Measurements from ENCODE around the gene ZNF467.

GRCh38 chr7:149722356-149722957 is 50.9 kb downstream of the ZNF467 start:
- TF ChIP-seq, protein P1, sequence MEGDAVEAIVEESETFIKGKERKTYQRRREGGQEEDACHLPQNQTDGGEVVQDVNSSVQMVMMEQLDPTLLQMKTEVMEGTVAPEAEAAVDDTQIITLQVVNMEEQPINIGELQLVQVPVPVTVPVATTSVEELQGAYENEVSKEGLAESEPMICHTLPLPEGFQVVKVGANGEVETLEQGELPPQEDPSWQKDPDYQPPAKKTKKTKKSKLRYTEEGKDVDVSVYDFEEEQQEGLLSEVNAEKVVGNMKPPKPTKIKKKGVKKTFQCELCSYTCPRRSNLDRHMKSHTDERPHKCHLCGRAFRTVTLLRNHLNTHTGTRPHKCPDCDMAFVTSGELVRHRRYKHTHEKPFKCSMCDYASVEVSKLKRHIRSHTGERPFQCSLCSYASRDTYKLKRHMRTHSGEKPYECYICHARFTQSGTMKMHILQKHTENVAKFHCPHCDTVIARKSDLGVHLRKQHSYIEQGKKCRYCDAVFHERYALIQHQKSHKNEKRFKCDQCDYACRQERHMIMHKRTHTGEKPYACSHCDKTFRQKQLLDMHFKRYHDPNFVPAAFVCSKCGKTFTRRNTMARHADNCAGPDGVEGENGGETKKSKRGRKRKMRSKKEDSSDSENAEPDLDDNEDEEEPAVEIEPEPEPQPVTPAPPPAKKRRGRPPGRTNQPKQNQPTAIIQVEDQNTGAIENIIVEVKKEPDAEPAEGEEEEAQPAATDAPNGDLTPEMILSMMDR (IDR thresholded peaks at IDR 0.05), result no peak
- TF ChIP-seq EZH2 (IDR thresholded peaks at IDR 0.05; ENCODE audit: borderline replicate concordance, insufficient read depth, low read depth, low read length, poor library complexity, severe bottlenecking), result no peak

Data from B cell (primary cell).